Ishikawa (cell line): ENCODE results near the gene EXOSC9.

Experiments used
- CEBPB ChIP-seq: IDR thresholded peaks from 2 replicates; pipeline ENCODE4 v1.6.1; 2012
- CREB1 ChIP-seq: IDR thresholded peaks from 2 replicates; pipeline ENCODE4 v1.6.1; 2012; ENCODE audit warnings: low read depth
- EP300 ChIP-seq: IDR thresholded peaks from 2 replicates; pipeline ENCODE4 v1.6.1; 2012; ENCODE audit warnings: borderline replicate concordance
- FOXM1 ChIP-seq: IDR thresholded peaks from 2 replicates; pipeline ENCODE4 v1.6.1; 2012; ENCODE audit warnings: low read depth, borderline replicate concordance
- MAX ChIP-seq: IDR thresholded peaks from 2 replicates; pipeline ENCODE4 v1.6.1; 2012
- NFIC ChIP-seq: IDR thresholded peaks from 2 replicates; pipeline ENCODE4 v1.6.1; 2012
- RAD21 ChIP-seq: IDR thresholded peaks from 2 replicates; pipeline ENCODE4 v1.6.1; 2012; ENCODE audit warnings: low read depth
- REST ChIP-seq: IDR thresholded peaks from 2 replicates; pipeline ENCODE4 v1.6.1; 2012; ENCODE audit warnings: low read depth, mild to moderate bottlenecking
- TAF1 ChIP-seq: IDR thresholded peaks from 2 replicates; pipeline ENCODE4 v1.6.1; 2012; ENCODE audit warnings: low read depth, mild to moderate bottlenecking
- TCF12 ChIP-seq: IDR thresholded peaks from 2 replicates; pipeline ENCODE4 v1.6.1; 2012; ENCODE audit warnings: low read depth
- TEAD4 ChIP-seq: IDR thresholded peaks from 2 replicates; pipeline ENCODE4 v1.6.1; 2012
- USF1 ChIP-seq: IDR thresholded peaks from 2 replicates; pipeline ENCODE4 v1.6.1; 2012
- YY1 ChIP-seq: IDR thresholded peaks from 2 replicates; pipeline ENCODE4 v1.6.1; 2012; ENCODE audit warnings: low read depth

- TF ChIP-seq MAX (no peak), TCF12 (no peak), REST (no peak), TEAD4 (no peak), CEBPB (no peak), TAF1 (no peak), USF1 (no peak), NFIC (no peak), RAD21 (no peak), EP300 (no peak), YY1 (no peak), CREB1 (no peak), FOXM1 (no peak)
Observed at GRCh38 chr4:121788896-121789295, 12.2 kb upstream of the EXOSC9 start.
